Sigmoid colon (tissue), 7 donors: ENCODE data around the gene TMEM44. TPM values are rescaled to one million over a fixed set of nuclear protein-coding genes. Genes with fewer than 3 reads are reported as not detected.
A peak's percentile ranks its signal among the peaks of the same experiment; 100 is the strongest.

Source experiments
- DNase-seq: peaks from one replicate; pipeline ENCODE4 v3.0.0-alpha.2; 2019
- H3K27ac ChIP-seq, 4 donors: fragments of 200-600 bp; sonication (generic); one replicate each; pipeline ENCODE4 v1.5.1; 2016 to 2019; ENCODE audit warnings: mild to moderate bottlenecking in 1 of 4
- H3K27me3 ChIP-seq, 3 donors: fragments of 200-600 bp; sonication (generic); one replicate each; pipeline ENCODE4 v1.5.1; 2019; ENCODE audit warnings: mild to moderate bottlenecking in 1 of 3
- H3K36me3 ChIP-seq, 4 donors: fragments of 200-600 bp; sonication (generic); one replicate each; pipeline ENCODE4 v1.5.1; 2016 to 2019
- H3K4me1 ChIP-seq, 4 donors: fragments of 200-600 bp; sonication (generic); one replicate each; pipeline ENCODE4 v1.5.1; 2017 to 2019
- H3K4me3 ChIP-seq, 4 donors: fragments of 200-600 bp; sonication (generic); one replicate each; pipeline ENCODE4 v1.5.1; 2017 to 2019; ENCODE audit warnings: mild to moderate bottlenecking in 2 of 4, moderate library complexity in 1 of 4
- H3K9me3 ChIP-seq, 4 donors: fragments of 200-600 bp in 3 of 4; sonication (generic) in 3 of 4; one replicate each; pipeline versions ENCODE4 v1.5.1 to v1.6.1; 2013 to 2019
- EP300 ChIP-seq, 4 donors: sonication (generic); formaldehyde crosslinking; IDR thresholded peaks; one replicate each; pipeline ENCODE4 v1.6.1; 2017; ENCODE audit warnings: antibody characterized with exemption in 4 of 4
- POLR2A ChIP-seq, 2 donors: fragments of 450-650 bp; IDR thresholded peaks; one replicate each; pipeline ENCODE4 v1.6.1; 2016; ENCODE audit warnings: antibody characterized with exemption in 2 of 2, mild to moderate bottlenecking in 2 of 2, moderate library complexity in 2 of 2
- POLR2AphosphoS5 ChIP-seq, 4 donors: sonication (generic); formaldehyde crosslinking; IDR thresholded peaks; one replicate each; pipeline ENCODE4 v1.6.1; 2017; ENCODE audit warnings: antibody characterized with exemption in 4 of 4
- WGBS, 2 donors: extraction: QIAGEN DNeasy Blood & Tissue Kit; methylation state at CpG; one replicate each; pipeline ENCODE4 v1.1.7; 2013; 5-methylcytosine and 5-hydroxymethylcytosine counted together
- intact Hi-C: fragments of 100-400 bp; cut with DNase I; formaldehyde crosslinking; loops from one replicate; pipeline ENCODE4 v1.15.1; 2023
- polyA plus RNA-seq, 3 donors: library from polyadenylated mRNA; stranded (reverse); fragments of 200-250 nt; gene quantifications; one replicate each; pipeline ENCODE4 v1.2.3, GENCODE V29; 2013
- total RNA-seq, 4 donors: library from RNA; depleted of rRNA; stranded (reverse); fragments of >200 nt; gene quantifications; one replicate each; pipeline ENCODE4 v1.1.0, GENCODE V29; 2016
- TF ChIP-seq, protein P1 (sequence below), 4 experiments: fragments of 450-650 bp in 3 of 4; fragments of 200-600 bp in 1 of 4; IDR thresholded peaks; one replicate each; pipeline ENCODE4 v1.5.1; 2016 to 2019; ENCODE audit warnings: antibody characterized with exemption in 4 of 4, mild to moderate bottlenecking in 3 of 4, moderate library complexity in 2 of 4
- donor health status: healthy with polysubstance abuse.
- donor health status: Bipolar disorder and iron deficiency.
- donor health status: healthy.

Gene TMEM44
- total and polyA plus RNA-seq, 7 donors = 2.0 to 25.8 (median 11.9) TPM

DNA sequence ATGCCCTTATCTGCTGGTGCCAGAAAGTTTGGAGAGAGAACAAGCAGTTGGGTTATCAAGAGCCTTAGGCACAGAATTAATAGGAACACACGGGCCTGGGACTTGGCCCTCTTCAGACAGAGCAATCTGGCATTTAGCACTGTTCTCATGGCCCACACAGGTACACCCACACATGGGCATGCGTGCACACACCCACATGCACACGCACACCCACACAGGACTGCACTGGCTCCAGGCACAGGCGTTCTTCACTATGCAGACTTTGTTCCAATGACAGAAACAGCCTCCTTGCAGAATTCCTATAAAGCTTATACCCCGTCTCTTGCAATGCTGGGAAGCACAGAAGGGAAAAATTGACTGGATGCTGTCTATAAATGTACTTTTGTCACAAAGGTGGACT is 36.3 kb downstream of the TMEM44 start:
- H3K9me3 ChIP-seq = no peaks in the 10 kb centered on the region
- no peaks in the 10 kb centered on the region for H3K36me3 ChIP-seq
- no peak overlapping the region for H3K27ac ChIP-seq
- H3K4me1 ChIP-seq = peaks cover 0 to 18% (median 10%) of the 10 kb centered on the region in 4 donors
- H3K4me3 ChIP-seq = no peak overlapping the region
- H3K27me3 ChIP-seq = no peaks in the 10 kb centered on the region
- TF ChIP-seq POLR2AphosphoS5 (IDR thresholded peaks at IDR 0.05) (no peak), POLR2A (IDR thresholded peaks at IDR 0.05) (no peak), EP300 (IDR thresholded peaks at IDR 0.05) (no peak)
- TF ChIP-seq, protein P1, sequence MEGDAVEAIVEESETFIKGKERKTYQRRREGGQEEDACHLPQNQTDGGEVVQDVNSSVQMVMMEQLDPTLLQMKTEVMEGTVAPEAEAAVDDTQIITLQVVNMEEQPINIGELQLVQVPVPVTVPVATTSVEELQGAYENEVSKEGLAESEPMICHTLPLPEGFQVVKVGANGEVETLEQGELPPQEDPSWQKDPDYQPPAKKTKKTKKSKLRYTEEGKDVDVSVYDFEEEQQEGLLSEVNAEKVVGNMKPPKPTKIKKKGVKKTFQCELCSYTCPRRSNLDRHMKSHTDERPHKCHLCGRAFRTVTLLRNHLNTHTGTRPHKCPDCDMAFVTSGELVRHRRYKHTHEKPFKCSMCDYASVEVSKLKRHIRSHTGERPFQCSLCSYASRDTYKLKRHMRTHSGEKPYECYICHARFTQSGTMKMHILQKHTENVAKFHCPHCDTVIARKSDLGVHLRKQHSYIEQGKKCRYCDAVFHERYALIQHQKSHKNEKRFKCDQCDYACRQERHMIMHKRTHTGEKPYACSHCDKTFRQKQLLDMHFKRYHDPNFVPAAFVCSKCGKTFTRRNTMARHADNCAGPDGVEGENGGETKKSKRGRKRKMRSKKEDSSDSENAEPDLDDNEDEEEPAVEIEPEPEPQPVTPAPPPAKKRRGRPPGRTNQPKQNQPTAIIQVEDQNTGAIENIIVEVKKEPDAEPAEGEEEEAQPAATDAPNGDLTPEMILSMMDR (IDR thresholded peaks at IDR 0.05) = no peak
- no peak for DNase-seq
- intact Hi-C loops = loop anchor here (10.0 kb wide), 1 partner anchor 262 kb away; no protein-coding TSS in a partner anchor
- 88 to 92% methylated on average over 5 of the region's 5 CpGs for WGBS, 2 donors

DNA sequence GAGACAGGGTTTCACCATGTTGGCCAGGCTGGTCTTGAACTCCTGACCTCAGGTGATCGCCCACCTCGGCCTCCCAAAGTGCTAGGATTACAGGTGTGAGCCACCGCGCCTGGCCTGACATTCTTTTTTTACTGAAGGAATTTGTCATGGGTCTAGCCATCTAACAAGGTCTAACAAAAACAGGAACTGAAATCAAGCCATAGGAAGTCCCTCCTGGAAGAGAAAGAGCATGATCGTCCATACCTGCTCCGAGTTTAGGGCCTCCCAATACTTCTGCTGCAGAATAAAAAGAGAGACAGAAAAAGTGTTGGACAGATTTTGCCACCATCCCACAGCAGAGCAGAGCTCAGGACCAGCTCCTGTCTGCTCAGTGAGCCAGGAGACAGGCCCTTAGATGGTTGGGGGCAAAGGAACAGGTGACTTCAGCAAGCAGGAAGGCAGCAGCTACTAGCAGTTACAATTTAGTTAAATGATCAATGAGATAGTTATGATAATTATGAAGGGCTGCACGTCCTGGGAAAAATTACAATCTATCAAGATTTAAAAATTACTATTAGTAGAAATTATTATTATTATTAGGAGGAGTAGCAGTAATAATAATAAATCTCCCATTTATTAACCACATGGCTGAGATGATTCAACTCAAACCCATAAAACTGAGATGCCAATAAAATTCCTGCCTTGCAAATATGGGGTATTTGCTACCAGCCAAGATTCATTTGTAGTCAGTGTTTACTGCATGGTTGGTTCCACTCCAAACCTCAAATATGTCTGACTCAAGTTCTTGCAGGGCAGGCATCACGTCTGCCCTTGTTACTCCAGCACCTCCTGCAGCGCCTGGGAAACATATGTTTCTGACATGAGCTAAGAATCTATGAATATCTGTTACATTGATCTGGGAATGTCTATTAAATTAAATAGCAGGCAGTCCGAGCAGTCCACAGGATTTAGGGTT is 40.1 kb downstream of the TMEM44 start:
- Histone ChIP-seq H3K4me1 (peaks cover 0 to 18% (median 10%) of the 10 kb centered on the region in 4 donors), H3K9me3 (no peaks in the 10 kb centered on the region), H3K27ac (peak overlapping the region in 1 of 4 donors; percentile 61), H3K27me3 (no peaks in the 10 kb centered on the region), H3K4me3 (no peak overlapping the region), H3K36me3 (no peaks in the 10 kb centered on the region)
- TF ChIP-seq POLR2AphosphoS5 (IDR thresholded peaks at IDR 0.05) = peak in 3 of 4 donors; percentile 38 to 64 (median 43)
- TF ChIP-seq, protein P1 (IDR thresholded peaks at IDR 0.05) = no peak
- intact Hi-C loops = loop anchor here (10.0 kb wide), 1 partner anchor 258 kb away; no protein-coding TSS in a partner anchor
- WGBS, 2 donors = 73% methylated on average over 10 of the region's 10 CpGs
- no peak for DNase-seq

DNA sequence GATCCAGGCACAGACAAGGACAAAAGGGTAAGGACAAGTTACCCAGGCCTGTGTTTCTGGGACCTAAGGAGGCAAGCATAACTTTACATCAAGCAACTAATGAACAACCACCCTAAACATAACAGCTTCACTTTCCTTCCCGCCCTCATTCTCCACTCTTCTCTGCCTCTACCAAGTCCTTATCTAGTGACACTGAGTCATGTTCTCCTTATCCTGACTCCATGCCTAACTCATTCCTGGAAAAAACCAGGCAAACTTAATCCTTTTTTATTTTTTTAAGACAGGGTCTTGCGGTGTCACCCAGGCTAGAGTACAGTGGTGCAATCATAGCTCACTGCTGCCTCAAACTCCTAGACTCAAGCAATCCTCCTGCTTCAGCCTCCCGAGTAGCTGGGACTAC is 44.5 kb downstream of the TMEM44 start:
- Histone ChIP-seq H3K36me3 (no peaks in the 10 kb centered on the region), H3K27me3 (no peaks in the 10 kb centered on the region), H3K4me1 (peaks cover 0 to 20% (median 11%) of the 10 kb centered on the region in 4 donors), H3K4me3 (no peak overlapping the region), H3K9me3 (no peaks in the 10 kb centered on the region), H3K27ac (no peak overlapping the region)
- TF ChIP-seq, protein P1 (IDR thresholded peaks at IDR 0.05) = no peak
- no peak for TF ChIP-seq POLR2A (IDR thresholded peaks at IDR 0.05)
- TF ChIP-seq POLR2AphosphoS5 (IDR thresholded peaks at IDR 0.05) = no peak
- no peak for TF ChIP-seq EP300 (IDR thresholded peaks at IDR 0.05)
- WGBS, 2 donors = 97% methylated on average over 3 of the region's 3 CpGs
- intact Hi-C loops = no loop called here
- DNase-seq = no peak

DNA sequence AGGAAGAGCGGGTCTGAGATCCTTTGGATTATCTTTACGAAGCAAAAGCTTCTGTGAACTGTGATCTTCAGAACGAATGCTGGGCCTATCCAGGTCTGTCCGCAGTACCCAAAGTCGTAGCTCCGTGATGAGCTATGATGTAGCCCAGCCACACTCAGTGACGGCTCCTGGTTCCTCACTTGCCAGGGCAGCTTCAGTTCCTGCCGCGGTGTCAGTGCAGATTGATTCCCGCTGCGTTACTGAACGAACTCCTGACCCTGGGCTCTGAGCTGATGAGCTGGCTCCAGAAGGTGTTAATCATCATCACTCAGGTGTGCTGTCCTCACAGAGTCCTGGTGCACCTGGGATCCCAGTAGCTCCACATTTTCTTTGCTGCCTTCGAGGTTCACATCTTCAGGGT is 45.0 kb downstream of the TMEM44 start:
- H3K4me3 ChIP-seq = no peak overlapping the region
- no peak for DNase-seq
- no peaks in the 10 kb centered on the region for H3K9me3 ChIP-seq
- TF ChIP-seq POLR2AphosphoS5 (IDR thresholded peaks at IDR 0.05) = no peak
- TF ChIP-seq EP300 (IDR thresholded peaks at IDR 0.05) = no peak
- TF ChIP-seq, protein P1 (IDR thresholded peaks at IDR 0.05) = no peak
- no peak for TF ChIP-seq POLR2A (IDR thresholded peaks at IDR 0.05)
- peaks cover 0 to 19% (median 10%) of the 10 kb centered on the region in 4 donors for H3K4me1 ChIP-seq
- H3K27me3 ChIP-seq = no peaks in the 10 kb centered on the region
- intact Hi-C loops = no loop called here
- WGBS, 2 donors = 88 to 95% methylated on average over 13 of the region's 13 CpGs
- H3K36me3 ChIP-seq = no peaks in the 10 kb centered on the region
- H3K27ac ChIP-seq = no peak overlapping the region
